Activated T-helper 2 cell treated with anti-CD3 and anti-CD28 coated beads, Interferon-gamma antibody, Interleukin-2, Interleukin-4, amounts not matched to agents 10 μg/mL and 5 μg/mL and 100 μg/mL, durations not matched to agents 14 hours and 24 hours and 36 hours (primary cell): ENCODE data around the gene MPLKIP. TPM values are rescaled to one million over a fixed set of nuclear protein-coding genes. Genes with fewer than 3 reads are reported as not detected.
"Not testable (repeated sequence)": the region's sequence is repeated elsewhere in the genome, so short reads cannot be mapped to it uniquely, and the experiment has no call there.

Experiments
- DNase-seq: peaks from one replicate; pipeline ENCODE4 v3.0.0; 2021; ENCODE audit warnings: low spot score
- H3K27ac Mint-ChIP-seq: one replicate; pipeline ENCODE4 v1.8.0; 2021; ENCODE audit warnings: mixed read lengths
- H3K27me3 Mint-ChIP-seq: one replicate; pipeline ENCODE4 v1.8.0; 2021; ENCODE audit warnings: low read depth, mixed read lengths
- H3K36me3 Mint-ChIP-seq: one replicate; pipeline ENCODE4 v1.8.0; 2021; ENCODE audit warnings: low read depth, mixed read lengths
- H3K4me1 Mint-ChIP-seq: one replicate; pipeline ENCODE4 v1.8.0; 2021; ENCODE audit warnings: low read depth, mixed read lengths
- H3K4me3 Mint-ChIP-seq: one replicate; pipeline ENCODE4 v1.8.0; 2021; ENCODE audit warnings: low read depth, mild to moderate bottlenecking, moderate library complexity, mixed read lengths
- H3K9me3 Mint-ChIP-seq: one replicate; pipeline ENCODE4 v1.8.0; 2021; ENCODE audit warnings: mixed read lengths
- intact Hi-C: fragments of 100-400 bp; cut with micrococcal nuclease; formaldehyde crosslinking; loops from one replicate; pipeline ENCODE4 v1.15.1; 2023
- total RNA-seq: library from RNA; stranded (reverse); gene quantifications from 2 replicates; pipeline ENCODE4 v1.2.3, GENCODE V29; 2022

MPLKIP gene
- total RNA-seq, 1 donor from 2014 or later: 39.0 TPM

DNA sequence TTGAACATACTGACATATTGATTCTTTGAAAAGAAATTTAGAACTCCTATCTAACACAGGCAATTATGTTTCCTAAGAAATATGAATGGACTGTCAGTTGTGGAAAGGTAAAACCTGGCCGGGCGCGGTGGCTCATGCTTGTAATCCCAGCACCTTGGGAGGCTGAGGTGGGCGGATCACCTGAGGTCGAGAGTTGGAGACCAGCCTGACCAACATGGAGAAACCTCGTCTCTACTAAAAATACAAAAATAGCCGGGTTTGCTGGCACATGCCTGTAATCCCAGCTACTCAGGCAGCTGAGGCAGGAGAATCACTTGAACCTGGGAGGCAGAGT lies 13.8 kb upstream of the MPLKIP start:
- H3K4me3 Mint-ChIP-seq, DNase-seq, intact Hi-C loops, H3K27ac Mint-ChIP-seq, H3K9me3 Mint-ChIP-seq, H3K36me3 Mint-ChIP-seq, H3K4me1 Mint-ChIP-seq, H3K27me3 Mint-ChIP-seq: not testable (repeated sequence)

DNA sequence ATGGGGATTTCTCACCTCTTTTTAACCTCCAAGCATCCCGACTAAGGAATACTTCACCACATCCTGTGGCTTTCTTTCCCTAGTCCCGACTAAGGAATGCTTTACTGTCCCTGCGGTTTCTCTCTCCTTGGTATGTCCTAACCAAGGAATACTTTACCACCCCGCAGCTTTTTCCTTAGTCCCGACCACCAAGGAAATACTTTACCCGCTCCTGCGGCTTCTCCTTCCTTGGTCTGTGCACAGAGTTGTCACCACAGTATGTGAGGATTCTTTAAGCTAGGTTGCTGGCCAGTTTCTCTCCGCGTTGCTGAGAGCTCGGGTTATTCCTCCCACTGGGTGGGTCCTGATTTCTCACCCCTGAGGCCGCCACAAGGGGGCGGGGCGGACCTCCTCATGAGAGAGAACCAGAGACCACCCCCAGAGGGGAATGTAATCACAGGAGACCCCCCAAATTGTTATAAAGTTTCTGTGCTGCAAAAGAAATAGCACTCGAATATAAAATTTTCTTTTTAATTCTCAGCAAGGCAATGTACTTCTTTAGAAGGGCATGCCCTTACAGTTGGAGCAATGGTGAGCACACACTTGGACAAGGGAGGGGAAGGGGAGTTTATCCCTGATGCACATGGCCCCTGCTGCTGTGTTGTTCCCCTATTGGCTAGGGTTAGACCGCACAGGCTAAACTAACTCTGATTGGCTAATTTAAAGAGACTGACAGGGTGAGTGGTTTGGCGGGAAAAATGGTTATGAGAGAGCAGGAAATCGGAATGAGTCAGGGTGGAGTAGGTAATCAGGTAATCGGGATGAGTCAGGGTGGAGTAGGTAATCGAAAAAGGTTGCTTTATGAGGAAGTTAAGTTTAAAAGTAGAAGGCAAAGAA lies 13.2 kb upstream of the MPLKIP start:
- no peaks in the 10 kb centered on the region for H3K27me3 Mint-ChIP-seq
- intact Hi-C loops: no loop called here

DNA sequence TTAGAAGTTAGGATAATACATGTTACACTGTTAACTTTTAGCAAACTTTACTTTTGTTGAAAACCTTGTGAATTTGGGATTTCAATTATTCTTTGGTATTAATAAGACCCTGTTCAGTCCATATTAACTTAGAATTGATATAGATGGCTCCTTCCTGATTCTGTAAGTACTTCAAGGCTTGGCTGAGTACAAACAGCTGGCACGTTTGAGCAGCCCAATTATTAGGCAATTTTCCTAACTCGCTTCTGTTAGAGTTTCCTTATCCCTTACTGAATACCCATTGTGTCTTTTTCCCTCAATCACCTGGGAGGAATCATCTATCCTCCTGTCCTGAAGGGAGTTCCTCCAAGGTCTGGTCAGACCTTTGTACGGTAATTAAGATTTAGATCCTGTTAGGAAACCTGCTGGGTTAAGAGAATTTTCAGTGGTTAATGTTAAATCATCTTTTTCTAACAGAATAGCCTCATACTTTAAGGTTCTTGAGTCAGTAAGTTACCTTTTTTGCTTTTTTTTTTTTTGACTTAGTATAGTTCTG lies 11.2 kb upstream of the MPLKIP start:
- intact Hi-C loops, H3K27ac Mint-ChIP-seq, H3K36me3 Mint-ChIP-seq, H3K4me3 Mint-ChIP-seq, H3K9me3 Mint-ChIP-seq, H3K4me1 Mint-ChIP-seq, DNase-seq, H3K27me3 Mint-ChIP-seq: not testable (repeated sequence)

More for the DNA sequence above, 13.2 kb upstream of the MPLKIP start:
- Mint-ChIP-seq H3K4me3 (no peak overlapping the region), H3K27ac (no peak overlapping the region), H3K36me3 (no peaks in the 10 kb centered on the region), H3K9me3 (no peaks in the 10 kb centered on the region), H3K4me1 (no peaks in the 10 kb centered on the region)
- no peak for DNase-seq

DNA sequence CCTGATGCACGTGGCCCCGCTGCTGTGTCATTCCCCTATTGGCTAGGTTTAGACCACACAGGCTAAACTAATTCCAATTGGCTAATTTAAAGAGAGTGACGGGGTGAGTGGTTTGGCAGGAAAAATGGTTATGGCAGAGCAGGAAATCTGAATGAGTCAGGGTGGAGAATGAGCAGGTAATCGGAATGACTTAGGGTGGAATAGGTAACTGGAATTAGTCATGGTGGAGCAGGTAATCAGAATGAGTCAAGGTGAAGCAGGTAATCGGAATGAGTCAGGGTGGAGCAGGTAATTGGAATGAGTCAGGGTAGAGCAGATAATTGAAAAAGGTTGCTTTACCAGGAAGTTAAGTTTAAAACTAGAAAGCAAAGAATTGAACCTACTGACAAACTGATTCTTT lies 7.5 kb upstream of the MPLKIP start:
- intact Hi-C loops, H3K4me1 Mint-ChIP-seq, H3K27me3 Mint-ChIP-seq: not testable (repeated sequence)

DNA sequence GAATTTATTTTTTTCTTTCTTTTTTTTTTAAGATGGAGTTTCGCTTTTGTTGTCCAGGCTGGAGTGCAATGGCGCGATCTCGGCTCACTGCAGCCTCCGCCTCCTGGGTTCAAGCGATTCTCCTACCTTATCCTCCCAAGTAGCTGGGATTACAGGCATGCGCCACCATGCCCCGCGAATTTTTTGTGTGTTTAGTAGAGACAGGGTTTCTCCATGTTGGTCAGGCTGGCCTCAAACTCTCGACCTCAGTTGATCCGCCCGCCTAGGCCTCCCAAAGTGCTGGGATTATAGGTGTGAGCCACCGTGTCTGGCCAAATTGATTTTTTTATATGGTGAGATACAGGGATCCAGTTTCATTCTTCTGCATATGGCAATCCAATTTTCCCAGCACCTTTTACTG lies 5.5 kb upstream of the MPLKIP start:
- not testable (repeated sequence) for DNase-seq, H3K4me3 Mint-ChIP-seq, H3K27ac Mint-ChIP-seq, H3K4me1 Mint-ChIP-seq, H3K9me3 Mint-ChIP-seq, H3K36me3 Mint-ChIP-seq
- peaks cover 15% of the 10 kb centered on the region for H3K27me3 Mint-ChIP-seq
- intact Hi-C loops: loop anchor here (10.0 kb wide), 2 partner anchors 245 to 1235 kb away; partner anchors contain the start of gene VPS41

More for the DNA sequence above, 7.5 kb upstream of the MPLKIP start:
- H3K9me3 Mint-ChIP-seq, H3K27ac Mint-ChIP-seq, DNase-seq, H3K36me3 Mint-ChIP-seq, H3K4me3 Mint-ChIP-seq: not testable (repeated sequence)

DNA sequence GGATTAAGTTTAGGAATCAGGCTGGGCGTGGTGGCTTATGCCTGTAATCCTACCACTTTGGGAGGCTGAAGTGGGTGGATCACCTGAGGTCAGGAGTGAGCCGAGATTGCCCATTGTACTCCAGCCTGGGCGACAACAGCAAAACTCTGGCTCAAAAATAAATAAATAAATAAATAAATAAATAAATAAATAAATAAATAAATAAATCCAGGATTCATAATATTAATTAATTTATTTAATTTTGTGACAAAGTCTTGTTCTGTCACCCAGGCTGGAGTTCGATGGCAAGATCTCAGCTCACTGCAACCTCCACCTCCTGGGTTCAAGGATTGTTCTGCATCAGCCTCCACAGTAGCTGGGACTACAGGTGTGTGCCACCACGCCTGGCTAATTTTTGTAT lies 4.6 kb upstream of the MPLKIP start:
- Mint-ChIP-seq H3K36me3 (no peaks in the 10 kb centered on the region), H3K4me1 (peaks cover 2% of the 10 kb centered on the region)

DNA sequence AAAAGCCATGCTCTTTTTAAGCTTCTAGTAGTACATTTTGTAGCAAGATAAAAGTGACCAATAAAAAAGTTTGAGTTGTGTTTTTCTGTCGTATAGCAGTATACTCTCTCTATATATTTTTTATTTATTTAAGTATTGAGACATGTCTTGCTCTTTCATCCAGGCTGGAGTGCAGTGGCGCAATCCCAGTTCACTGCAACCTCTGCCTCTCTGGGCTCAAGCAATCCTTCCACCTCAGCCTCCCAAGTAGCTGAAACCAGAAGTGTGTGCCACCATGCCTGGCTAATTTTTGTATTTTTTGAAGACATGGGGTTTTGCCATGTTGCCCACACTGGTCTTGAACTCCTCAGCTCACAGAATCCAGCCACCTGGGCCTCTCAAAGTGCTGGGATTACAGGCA lies 3.1 kb upstream of the MPLKIP start:
- Mint-ChIP-seq H3K27ac (no peak overlapping the region), H3K9me3 (no peaks in the 10 kb centered on the region), H3K27me3 (peaks cover 15% of the 10 kb centered on the region), H3K4me1 (peaks cover 8% of the 10 kb centered on the region), H3K4me3 (no peak overlapping the region), H3K36me3 (peaks cover 3% of the 10 kb centered on the region)
- intact Hi-C loops: loop anchor here (10.0 kb wide), 2 partner anchors 243 to 1233 kb away; partner anchors contain the start of gene VPS41
- no peak for DNase-seq

More for the DNA sequence above, 4.6 kb upstream of the MPLKIP start:
- Mint-ChIP-seq H3K27me3 (peaks cover 15% of the 10 kb centered on the region), H3K4me3 (no peak overlapping the region), H3K9me3 (no peaks in the 10 kb centered on the region), H3K27ac (no peak overlapping the region)
- intact Hi-C loops: loop anchor here (10.0 kb wide), 2 partner anchors 244 to 1234 kb away; partner anchors contain the start of gene VPS41
- no peak for DNase-seq

DNA sequence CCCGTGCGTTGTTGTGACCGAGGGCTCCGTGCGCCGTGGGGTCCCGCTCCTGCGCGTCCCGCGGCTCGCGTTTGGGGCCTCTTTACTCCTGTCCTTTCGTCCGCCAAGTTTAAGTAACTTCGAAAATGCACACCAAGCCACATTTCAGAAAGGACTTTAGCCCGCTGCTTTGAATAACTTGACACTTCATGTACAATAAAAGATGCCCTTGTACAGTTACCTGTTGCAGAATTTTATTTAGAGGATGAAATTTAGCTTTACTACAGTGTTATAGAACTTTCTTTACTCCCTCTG lies 842 bp upstream of the MPLKIP start:
- peaks cover 15% of the 10 kb centered on the region for H3K27me3 Mint-ChIP-seq
- no peak overlapping the region for H3K27ac Mint-ChIP-seq
- H3K4me1 Mint-ChIP-seq: peaks cover 17% of the 10 kb centered on the region
- H3K9me3 Mint-ChIP-seq: no peaks in the 10 kb centered on the region
- DNase-seq: no peak
- H3K4me3 Mint-ChIP-seq: peak overlapping the region; percentile 71
- peaks cover 11% of the 10 kb centered on the region for H3K36me3 Mint-ChIP-seq
- intact Hi-C loops: loop anchor here (10.0 kb wide), 2 partner anchors 240 to 1230 kb away; partner anchors contain the start of gene VPS41

DNA sequence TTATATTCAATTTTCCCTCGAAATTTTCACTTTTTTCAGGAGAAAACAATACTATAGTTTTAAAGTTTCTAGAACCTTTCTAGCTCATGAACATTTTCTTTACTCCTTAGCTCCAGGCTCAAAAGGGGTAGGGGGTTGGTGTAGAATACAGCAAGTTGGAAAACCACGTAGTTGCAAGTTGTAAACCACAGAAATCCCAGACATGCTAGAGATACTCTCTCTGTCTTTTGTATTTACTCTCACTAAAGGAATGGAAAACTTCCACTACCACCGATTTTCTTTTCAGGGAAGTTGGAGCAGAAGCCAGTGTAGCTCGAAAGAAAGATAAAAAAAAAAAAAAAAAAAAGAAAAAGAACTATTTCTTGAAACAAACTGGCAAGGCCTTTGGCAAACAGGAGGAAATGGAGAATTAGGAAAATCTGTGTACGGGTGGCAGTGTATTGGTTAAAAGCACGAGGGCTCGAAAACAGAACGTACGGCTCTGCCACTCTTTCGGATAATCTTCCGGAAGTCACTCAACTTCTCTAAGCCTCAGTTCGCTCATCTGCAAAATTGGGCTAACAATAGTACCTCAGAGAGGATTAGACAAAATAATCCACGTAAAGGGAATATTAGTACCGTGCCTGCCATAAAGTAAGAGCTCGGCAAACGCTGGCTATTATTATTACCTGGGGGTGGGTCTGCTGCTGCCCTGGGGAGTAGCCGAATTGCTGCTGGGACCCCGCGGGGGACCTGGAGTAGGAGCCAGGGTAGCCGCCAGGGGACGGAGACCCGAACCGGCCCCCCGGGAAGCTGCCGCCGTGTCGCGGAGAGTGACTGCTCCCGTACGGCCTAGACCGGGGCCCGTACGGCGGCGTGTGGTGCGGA lies 628 bp downstream of the MPLKIP start:
- H3K9me3 Mint-ChIP-seq: no peaks in the 10 kb centered on the region
- H3K4me1 Mint-ChIP-seq: peaks cover 19% of the 10 kb centered on the region
- peak overlapping the region; percentile 78 for H3K27ac Mint-ChIP-seq
- peak overlapping the region; percentile 93 for H3K4me3 Mint-ChIP-seq
- peaks cover 15% of the 10 kb centered on the region for H3K27me3 Mint-ChIP-seq
- DNase-seq: no peak
- H3K36me3 Mint-ChIP-seq: peaks cover 14% of the 10 kb centered on the region
- intact Hi-C loops: loop anchor here (1.0 to 10.0 kb wide), 6 partner anchors 184 to 1229 kb away; partner anchors contain the start of genes RALA, VPS41 and YAE1

DNA sequence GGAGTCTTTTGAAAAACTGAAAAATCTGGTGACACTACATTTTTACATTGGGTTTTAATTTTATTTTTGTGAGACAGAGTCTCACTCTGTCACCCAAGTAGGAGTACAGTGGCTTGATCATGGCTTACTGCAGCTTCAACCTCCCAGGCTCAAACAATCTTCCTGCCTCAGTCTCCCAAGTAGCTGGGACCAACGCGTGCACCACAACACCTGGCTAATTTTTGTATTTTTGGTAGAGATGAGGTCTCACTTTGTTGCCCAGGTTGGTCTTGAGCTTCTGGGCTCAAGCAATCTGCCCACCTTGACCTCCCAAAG lies 11.5 kb downstream of the MPLKIP start:
- no peaks in the 10 kb centered on the region for H3K9me3 Mint-ChIP-seq
- H3K4me1 Mint-ChIP-seq: no peaks in the 10 kb centered on the region
- no peak overlapping the region for H3K4me3 Mint-ChIP-seq
- H3K27me3 Mint-ChIP-seq: no peaks in the 10 kb centered on the region
- H3K36me3 Mint-ChIP-seq: peaks cover 6% of the 10 kb centered on the region
- no peak for DNase-seq
- H3K27ac Mint-ChIP-seq: no peak overlapping the region
- intact Hi-C loops: no loop called here

DNA sequence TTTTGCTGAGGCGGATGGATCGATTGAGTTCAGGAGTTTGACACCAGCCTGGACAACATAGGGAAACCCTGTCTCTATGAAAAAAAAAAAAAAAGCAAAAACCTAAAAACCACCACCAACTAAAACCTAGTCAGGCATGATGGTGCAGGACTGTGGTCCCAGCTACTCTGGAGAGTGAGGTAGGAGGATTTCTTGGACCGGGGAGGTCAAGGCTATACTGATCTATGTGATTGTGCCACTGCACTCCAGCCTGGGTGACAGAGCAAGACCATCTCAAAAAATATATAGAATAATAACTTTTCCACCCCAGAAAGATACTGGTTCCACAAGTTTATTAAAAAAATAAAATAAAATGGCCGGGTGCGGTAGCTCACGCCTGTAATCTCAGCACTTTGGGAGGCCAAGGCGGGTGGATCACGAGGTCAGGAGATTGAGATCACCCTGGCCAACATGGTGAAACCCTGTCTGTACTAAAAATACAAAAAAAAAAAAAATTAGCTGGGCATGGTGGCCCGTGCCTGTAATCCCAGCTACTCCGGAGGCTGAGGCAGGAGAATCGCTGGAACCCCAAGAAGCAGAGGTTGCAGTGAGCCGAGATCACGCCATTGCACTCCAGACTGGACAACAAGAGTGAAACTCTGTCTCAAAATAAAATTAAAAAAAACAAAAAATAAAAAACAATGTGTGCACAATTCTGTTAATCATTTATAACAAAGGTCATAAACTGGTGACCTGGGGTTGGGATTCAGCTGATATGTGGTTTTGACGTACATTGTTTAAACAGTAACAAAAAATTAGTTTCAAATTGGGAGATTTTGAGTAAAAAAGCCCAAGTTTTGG lies 12.1 kb downstream of the MPLKIP start:
- not testable (repeated sequence) for H3K4me3 Mint-ChIP-seq

DNA sequence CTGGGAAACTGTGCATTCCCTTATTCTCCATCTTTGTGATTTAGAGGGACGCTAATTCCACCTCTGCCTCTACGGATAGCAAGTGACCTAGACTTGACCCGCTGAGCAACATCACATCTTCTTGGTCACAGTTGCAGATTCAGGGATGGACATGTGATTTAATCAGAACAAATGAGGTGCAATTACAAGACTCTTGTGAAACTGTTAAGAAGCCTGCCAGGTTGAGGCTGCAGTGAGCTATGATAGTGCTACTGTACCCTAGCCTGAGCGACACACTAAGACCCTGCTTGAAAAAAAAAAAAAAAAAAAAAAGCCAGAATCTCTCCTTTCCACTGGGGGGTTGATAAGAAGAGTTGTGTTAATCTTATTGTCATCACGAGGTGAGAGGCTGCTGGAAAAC lies 14.4 kb downstream of the MPLKIP start:
- Mint-ChIP-seq H3K4me1 (no peaks in the 10 kb centered on the region), H3K4me3 (no peak overlapping the region)
- intact Hi-C loops: no loop called here

More for the DNA sequence above, 12.1 kb downstream of the MPLKIP start:
- H3K27ac Mint-ChIP-seq, H3K4me1 Mint-ChIP-seq, intact Hi-C loops, H3K27me3 Mint-ChIP-seq, DNase-seq, H3K36me3 Mint-ChIP-seq, H3K9me3 Mint-ChIP-seq: not testable (repeated sequence)

More for the DNA sequence above, 14.4 kb downstream of the MPLKIP start:
- H3K27ac Mint-ChIP-seq: no peak overlapping the region
- peaks cover 4% of the 10 kb centered on the region for H3K36me3 Mint-ChIP-seq
- H3K9me3 Mint-ChIP-seq: no peaks in the 10 kb centered on the region
- no peak for DNase-seq
- no peaks in the 10 kb centered on the region for H3K27me3 Mint-ChIP-seq
